Right atrium auricular region (tissue), 2 donors: ENCODE data around the gene SNX22. TPM values are rescaled to one million over a fixed set of nuclear protein-coding genes. Genes with fewer than 3 reads are reported as not detected.

Experiments used
- DNase-seq: peaks from one replicate; pipeline ENCODE4 v3.0.0-alpha.2; 2019; ENCODE audit warnings: low spot score
- H3K27ac ChIP-seq, 2 donors: fragments of 200-600 bp; sonication (generic); 1 replicate in 1 of 2; 2 replicates in 1 of 2; pipeline ENCODE4 v1.5.1; 2016 to 2019
- H3K27me3 ChIP-seq, 2 donors: fragments of 200-600 bp; sonication (generic); one replicate each; pipeline versions ENCODE4 v1.5.1 to v1.6.0; 2017 to 2019
- H3K36me3 ChIP-seq: fragments of 200-600 bp; sonication (generic); one replicate; pipeline ENCODE4 v1.5.1; 2016
- H3K4me1 ChIP-seq, 2 donors: fragments of 200-600 bp; sonication (generic); one replicate each; pipeline versions ENCODE4 v1.5.1 to v1.6.0; 2017 to 2019
- H3K4me3 ChIP-seq, 2 donors: fragments of 200-600 bp; sonication (generic); 1 replicate in 1 of 2; 2 replicates in 1 of 2; pipeline ENCODE4 v1.5.1; 2017 to 2019; ENCODE audit warnings: mild to moderate bottlenecking in 1 of 2, moderate library complexity in 1 of 2
- H3K9me3 ChIP-seq, 2 donors: fragments of 200-600 bp; sonication (generic); one replicate each; pipeline ENCODE4 v1.5.1; 2019
- CTCF ChIP-seq, 2 donors: fragments of 200-600 bp; sonication (generic); IDR thresholded peaks; one replicate each; pipeline ENCODE4 v1.5.1; 2019; ENCODE audit warnings: antibody characterized with exemption in 2 of 2
- total RNA-seq, 2 donors: library from RNA; depleted of rRNA; stranded (reverse); fragments of >200 nt; gene quantifications; one replicate each; pipeline ENCODE4 v1.1.0, GENCODE V29; 2016

Gene SNX22
- total RNA-seq, 2 donors from 2014 or later = 11.9 to 12.4 TPM

- Histone ChIP-seq H3K9me3 (no peaks in the 10 kb centered on the region), H3K4me1 (peaks cover 0 to 38% of the 10 kb centered on the region in 2 donors), H3K4me3 (no peak overlapping the region), H3K36me3 (peaks cover 14% of the 10 kb centered on the region), H3K27me3 (no peaks in the 10 kb centered on the region), H3K27ac (no peak overlapping the region)
- no peak for DNase-seq
- no peak for TF ChIP-seq CTCF (IDR thresholded peaks at IDR 0.05)
These were observed 3.4 kb upstream of the SNX22 start for GRCh38 chr15:64148168-64148567.

- no peaks in the 10 kb centered on the region for H3K27me3 ChIP-seq
- no peaks in the 10 kb centered on the region for H3K9me3 ChIP-seq
- H3K4me3 ChIP-seq = no peak overlapping the region
- H3K4me1 ChIP-seq = peaks cover 0 to 43% of the 10 kb centered on the region in 2 donors
- no peak overlapping the region for H3K27ac ChIP-seq
- DNase-seq = no peak
- no peak for TF ChIP-seq CTCF (IDR thresholded peaks at IDR 0.05)
- H3K36me3 ChIP-seq = peaks cover 10% of the 10 kb centered on the region
These were observed 3.0 kb upstream of the SNX22 start for GRCh38 chr15:64148581-64148980.

GRCh38 chr15:64149424-64149823 lies 2.1 kb upstream of the SNX22 start:
- H3K4me3 ChIP-seq = no peak overlapping the region
- no peak for DNase-seq
- no peaks in the 10 kb centered on the region for H3K27me3 ChIP-seq
- TF ChIP-seq CTCF (IDR thresholded peaks at IDR 0.05) = no peak
- no peak overlapping the region for H3K27ac ChIP-seq
- H3K9me3 ChIP-seq = no peaks in the 10 kb centered on the region
- H3K4me1 ChIP-seq = peaks cover 0 to 49% of the 10 kb centered on the region in 2 donors
- peaks cover 4% of the 10 kb centered on the region for H3K36me3 ChIP-seq

- H3K27me3 ChIP-seq = no peaks in the 10 kb centered on the region
- no peak for DNase-seq
- peaks cover 2% of the 10 kb centered on the region for H3K36me3 ChIP-seq
- no peak overlapping the region for H3K4me3 ChIP-seq
- no peaks in the 10 kb centered on the region for H3K9me3 ChIP-seq
- no peak for TF ChIP-seq CTCF (IDR thresholded peaks at IDR 0.05)
- no peak overlapping the region for H3K27ac ChIP-seq
- H3K4me1 ChIP-seq = peaks cover 0 to 49% of the 10 kb centered on the region in 2 donors
These were observed 1.5 kb upstream of the SNX22 start for GRCh38 chr15:64149893-64150578.

- Histone ChIP-seq H3K4me3 (peak overlapping the region; percentile 47 to 60), H3K27ac (peak overlapping the region; percentile 86 to 92), H3K4me1 (peaks cover 0 to 47% of the 10 kb centered on the region in 2 donors), H3K9me3 (no peaks in the 10 kb centered on the region), H3K36me3 (peaks cover 30% of the 10 kb centered on the region), H3K27me3 (no peaks in the 10 kb centered on the region)
- DNase-seq = no peak
- no peak for TF ChIP-seq CTCF (IDR thresholded peaks at IDR 0.05)
These were observed 1.2 kb downstream of the SNX22 start for GRCh38 chr15:64152507-64153387.
